ENCODE data around the gene ABCB11.

DNA sequence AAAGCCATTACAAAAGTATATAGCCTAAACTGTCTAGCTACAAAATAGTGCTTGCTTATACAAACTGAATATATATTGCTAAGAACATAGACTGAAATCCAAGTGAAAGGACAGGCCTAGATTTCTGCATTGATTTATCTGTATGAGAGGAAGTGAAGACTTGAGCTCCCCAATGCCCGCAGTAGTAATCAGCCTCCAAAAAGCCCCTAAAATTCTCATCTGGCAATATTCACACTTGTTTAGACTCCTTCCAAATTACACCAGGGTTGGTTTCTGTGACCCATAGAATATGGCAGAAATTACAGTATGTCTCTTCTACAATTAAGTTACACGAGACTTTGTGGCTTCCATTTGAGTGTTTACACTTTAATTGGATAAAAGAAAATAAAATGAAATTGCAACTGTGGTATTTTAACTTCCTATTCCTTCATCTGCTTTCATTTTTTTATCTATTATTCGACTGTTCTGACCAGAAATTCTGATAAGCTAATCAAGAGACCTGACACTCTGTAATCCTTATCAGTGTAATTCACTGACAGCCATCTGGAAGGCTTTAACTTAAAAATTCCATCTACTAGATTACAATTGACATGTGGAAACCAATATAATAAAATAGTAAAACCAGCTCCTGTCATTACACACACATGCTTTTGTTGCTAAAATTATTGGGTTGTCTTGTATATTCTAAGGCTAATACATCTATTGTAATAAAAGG, 21.1 kb downstream of the ABCB11 start:
- TF ChIP-seq, protein P1, sequence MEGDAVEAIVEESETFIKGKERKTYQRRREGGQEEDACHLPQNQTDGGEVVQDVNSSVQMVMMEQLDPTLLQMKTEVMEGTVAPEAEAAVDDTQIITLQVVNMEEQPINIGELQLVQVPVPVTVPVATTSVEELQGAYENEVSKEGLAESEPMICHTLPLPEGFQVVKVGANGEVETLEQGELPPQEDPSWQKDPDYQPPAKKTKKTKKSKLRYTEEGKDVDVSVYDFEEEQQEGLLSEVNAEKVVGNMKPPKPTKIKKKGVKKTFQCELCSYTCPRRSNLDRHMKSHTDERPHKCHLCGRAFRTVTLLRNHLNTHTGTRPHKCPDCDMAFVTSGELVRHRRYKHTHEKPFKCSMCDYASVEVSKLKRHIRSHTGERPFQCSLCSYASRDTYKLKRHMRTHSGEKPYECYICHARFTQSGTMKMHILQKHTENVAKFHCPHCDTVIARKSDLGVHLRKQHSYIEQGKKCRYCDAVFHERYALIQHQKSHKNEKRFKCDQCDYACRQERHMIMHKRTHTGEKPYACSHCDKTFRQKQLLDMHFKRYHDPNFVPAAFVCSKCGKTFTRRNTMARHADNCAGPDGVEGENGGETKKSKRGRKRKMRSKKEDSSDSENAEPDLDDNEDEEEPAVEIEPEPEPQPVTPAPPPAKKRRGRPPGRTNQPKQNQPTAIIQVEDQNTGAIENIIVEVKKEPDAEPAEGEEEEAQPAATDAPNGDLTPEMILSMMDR (IDR thresholded peaks at IDR 0.05; ENCODE audit: low read length) = no peak
- TF ChIP-seq EZH2phosphoT487 (IDR thresholded peaks at IDR 0.05; ENCODE audit: low read length) = no peak
- TF ChIP-seq EZH2 (optimal IDR thresholded peaks at IDR 0.05; ENCODE audit: low read depth, low read length) = no peak
